Measurements from ENCODE around the gene SEMA4G.
"Not testable (repeated sequence)": the region's sequence is repeated elsewhere in the genome, so short reads cannot be mapped to it uniquely, and the experiment has no call there.

Gene SEMA4G

DNA sequence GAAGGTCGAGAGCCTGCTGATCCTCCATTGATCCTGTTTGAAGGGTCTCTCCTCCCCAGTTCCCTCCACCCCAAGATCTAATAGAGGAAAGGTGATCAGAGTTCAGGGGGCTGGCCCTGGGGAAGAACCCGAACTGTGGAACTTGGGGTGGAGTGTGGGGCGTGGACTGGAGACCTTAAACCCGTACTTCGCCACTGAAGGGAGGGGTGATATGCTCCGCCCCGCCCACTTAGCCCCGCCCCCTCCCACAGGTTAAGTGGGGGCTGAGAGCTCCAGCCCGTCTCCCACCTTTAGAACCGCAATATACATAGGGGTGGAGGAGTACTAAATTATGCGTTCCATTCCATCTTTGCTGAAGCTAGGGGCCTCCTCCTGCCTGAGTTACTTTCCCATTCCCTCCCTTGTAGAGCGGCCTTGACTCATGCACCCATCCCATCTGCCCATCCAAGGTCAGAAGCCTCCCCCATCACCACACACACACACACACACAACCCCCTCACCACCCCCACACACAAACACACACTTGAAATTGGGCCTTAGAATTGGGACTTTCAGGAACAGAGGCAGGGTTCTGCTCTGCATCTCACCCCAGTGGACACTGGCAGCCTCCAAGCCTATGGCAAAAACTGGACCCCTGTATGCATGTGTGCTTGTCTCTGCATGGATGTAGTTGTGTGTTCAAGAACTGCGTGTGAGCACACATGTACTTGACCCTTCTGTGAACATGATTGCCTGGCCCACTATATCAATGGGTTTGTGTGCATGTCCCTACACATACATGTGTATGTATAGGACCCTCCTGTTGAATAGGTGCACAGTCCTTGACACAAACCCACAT is 991 bp downstream of the SEMA4G start:
- DNase-seq (ENCODE audit: low spot score) (no peak), ATAC-seq (ENCODE audit: low read depth) (0 out of 3 replicates have a peak, but pooled peaks have one; percentile 6)
- Histone ChIP-seq H3K36me3 (ENCODE audit: low read depth) (no peaks in the 10 kb centered on the region), H3K4me1 (ENCODE audit: insufficient read depth, poor library complexity, severe bottlenecking) (peaks cover 3% of the 10 kb centered on the region), H3K9me3 (ENCODE audit: severe bottlenecking) (no peaks in the 10 kb centered on the region), H3K27me3 (ENCODE audit: insufficient read depth, poor library complexity, severe bottlenecking) (no peaks in the 10 kb centered on the region), H3K27ac (ENCODE audit: poor library complexity, severe bottlenecking) (no peak overlapping the region), H3K4me3 (ENCODE audit: severe bottlenecking) (peak overlapping the region; percentile 43)
- TF ChIP-seq, protein P1, sequence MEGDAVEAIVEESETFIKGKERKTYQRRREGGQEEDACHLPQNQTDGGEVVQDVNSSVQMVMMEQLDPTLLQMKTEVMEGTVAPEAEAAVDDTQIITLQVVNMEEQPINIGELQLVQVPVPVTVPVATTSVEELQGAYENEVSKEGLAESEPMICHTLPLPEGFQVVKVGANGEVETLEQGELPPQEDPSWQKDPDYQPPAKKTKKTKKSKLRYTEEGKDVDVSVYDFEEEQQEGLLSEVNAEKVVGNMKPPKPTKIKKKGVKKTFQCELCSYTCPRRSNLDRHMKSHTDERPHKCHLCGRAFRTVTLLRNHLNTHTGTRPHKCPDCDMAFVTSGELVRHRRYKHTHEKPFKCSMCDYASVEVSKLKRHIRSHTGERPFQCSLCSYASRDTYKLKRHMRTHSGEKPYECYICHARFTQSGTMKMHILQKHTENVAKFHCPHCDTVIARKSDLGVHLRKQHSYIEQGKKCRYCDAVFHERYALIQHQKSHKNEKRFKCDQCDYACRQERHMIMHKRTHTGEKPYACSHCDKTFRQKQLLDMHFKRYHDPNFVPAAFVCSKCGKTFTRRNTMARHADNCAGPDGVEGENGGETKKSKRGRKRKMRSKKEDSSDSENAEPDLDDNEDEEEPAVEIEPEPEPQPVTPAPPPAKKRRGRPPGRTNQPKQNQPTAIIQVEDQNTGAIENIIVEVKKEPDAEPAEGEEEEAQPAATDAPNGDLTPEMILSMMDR (IDR thresholded peaks at IDR 0.05; ENCODE audit: poor library complexity, severe bottlenecking), result no peak

DNA sequence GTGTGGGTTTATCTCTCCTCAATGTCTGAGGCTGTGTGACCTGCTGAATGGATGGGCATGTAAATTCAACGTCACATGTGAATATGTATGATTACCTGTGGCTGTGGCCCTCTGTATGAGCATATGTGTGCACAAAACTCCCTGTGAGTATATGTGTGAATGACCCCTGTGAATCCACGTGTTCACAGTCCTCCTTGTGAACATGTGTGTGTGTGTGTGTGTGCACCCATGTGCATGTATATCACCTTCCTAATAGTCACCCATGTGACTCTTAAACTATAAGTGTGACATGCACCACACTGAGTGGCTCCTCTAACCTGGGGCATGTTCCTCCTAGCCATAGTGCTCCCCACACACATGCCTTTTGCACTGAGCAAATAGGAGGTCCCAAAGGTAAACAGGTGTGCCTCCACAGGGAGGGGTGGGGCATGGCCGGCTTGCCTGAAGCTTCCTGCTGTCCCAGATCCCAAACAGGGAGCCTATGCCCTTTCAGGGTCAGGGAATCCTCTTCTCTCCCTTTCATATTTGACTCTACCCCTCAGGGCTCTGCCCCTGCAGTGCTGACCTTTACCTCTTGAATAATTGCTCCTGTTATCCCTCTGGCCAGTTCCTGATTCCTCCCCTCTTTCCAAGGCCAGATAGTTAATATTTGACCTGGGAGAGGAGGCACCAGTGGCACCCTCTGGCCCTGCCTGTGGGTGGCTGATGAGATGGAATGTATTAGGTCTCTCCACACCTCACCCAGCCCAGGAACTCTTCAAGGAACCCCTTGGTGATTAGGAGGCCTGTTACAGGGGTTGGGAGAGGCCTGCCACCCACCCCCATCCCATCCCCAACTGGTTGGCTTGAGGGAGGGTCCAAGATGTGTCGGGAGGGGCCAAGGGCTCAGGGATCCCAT is 1.9 kb downstream of the SEMA4G start:
- Histone ChIP-seq H3K9me3 (ENCODE audit: severe bottlenecking) (no peaks in the 10 kb centered on the region), H3K27me3 (ENCODE audit: insufficient read depth, poor library complexity, severe bottlenecking) (no peaks in the 10 kb centered on the region), H3K27ac (ENCODE audit: poor library complexity, severe bottlenecking) (no peak overlapping the region), H3K4me3 (ENCODE audit: severe bottlenecking) (no peak overlapping the region), H3K4me1 (ENCODE audit: insufficient read depth, poor library complexity, severe bottlenecking) (peaks cover 3% of the 10 kb centered on the region), H3K36me3 (ENCODE audit: low read depth) (no peaks in the 10 kb centered on the region)
- ATAC-seq (ENCODE audit: low read depth) (no peak), DNase-seq (ENCODE audit: low spot score) (no peak)
- TF ChIP-seq, protein P1 (IDR thresholded peaks at IDR 0.05; ENCODE audit: poor library complexity, severe bottlenecking), result no peak

DNA sequence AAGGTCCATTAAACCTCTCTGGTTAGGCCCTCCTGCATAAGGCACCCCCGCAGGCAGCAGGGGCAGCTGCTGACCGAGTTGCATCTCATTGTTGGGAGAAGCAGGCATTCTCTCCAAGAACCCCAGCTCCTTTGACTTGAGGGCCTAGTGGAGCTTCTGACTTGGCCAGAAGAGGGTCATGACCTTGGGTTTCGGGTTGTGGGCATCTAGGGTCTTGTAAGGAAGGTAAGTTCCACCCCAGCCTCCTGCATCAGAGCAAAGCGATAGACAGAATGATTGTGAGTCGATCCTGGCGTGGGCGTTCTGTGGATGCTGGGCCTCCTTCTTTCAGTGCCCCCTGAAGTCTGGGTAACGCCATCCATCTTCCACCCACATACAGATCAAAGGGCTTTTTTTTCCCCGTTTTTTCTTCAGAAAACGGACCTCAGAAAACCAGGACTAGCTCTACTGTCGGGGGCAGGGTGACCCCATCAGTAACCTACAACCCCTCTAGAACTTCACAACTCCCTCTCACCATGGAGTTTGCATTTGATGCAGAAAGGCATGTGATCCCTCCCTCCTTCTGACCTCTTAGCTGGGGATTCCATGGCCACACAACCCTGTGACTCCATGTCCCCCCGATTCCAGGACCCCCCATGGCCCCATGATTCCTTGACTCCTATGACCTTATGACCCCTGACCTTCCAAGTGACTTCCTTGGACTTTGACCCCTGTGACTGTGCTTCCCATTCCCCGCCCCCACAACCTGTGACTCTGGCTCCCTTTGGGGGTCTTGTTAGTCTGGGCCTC is 3.0 kb downstream of the SEMA4G start:
- Histone ChIP-seq H3K27ac (ENCODE audit: poor library complexity, severe bottlenecking) (no peak overlapping the region), H3K36me3 (ENCODE audit: low read depth) (no peaks in the 10 kb centered on the region), H3K27me3 (ENCODE audit: insufficient read depth, poor library complexity, severe bottlenecking) (no peaks in the 10 kb centered on the region), H3K4me3 (ENCODE audit: severe bottlenecking) (no peak overlapping the region), H3K4me1 (ENCODE audit: insufficient read depth, poor library complexity, severe bottlenecking) (peaks cover 3% of the 10 kb centered on the region), H3K9me3 (ENCODE audit: severe bottlenecking) (no peaks in the 10 kb centered on the region)
- TF ChIP-seq, protein P1 (IDR thresholded peaks at IDR 0.05; ENCODE audit: poor library complexity, severe bottlenecking), result no peak
- ATAC-seq (ENCODE audit: low read depth) (no peak), DNase-seq (ENCODE audit: low spot score) (no peak)

DNA sequence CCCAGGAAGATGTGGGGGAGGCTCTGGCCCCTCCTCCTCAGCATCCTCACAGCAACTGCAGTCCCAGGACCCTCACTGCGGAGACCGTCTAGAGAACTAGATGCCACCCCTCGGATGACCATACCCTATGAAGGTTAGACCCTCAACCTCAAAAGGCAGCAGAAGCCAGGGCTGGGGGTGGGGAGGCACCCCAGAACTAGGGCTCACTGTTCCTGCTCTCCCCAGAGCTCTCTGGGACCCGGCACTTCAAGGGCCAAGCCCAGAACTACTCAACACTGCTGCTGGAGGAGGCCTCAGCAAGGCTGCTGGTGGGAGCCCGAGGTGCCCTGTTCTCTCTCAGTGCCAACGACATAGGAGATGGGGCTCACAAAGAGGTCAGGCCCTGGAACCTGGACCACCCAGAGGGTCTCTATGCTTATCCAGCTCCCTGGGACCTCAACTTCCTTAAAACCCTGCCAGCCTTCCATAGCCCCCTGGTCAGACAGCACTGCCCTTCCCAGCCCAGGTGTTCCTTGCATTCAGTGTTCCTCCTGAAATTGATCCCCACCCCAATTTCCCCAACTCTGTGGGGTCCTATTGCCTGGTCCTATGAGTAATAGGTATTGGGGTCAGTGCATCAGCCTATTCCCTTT is 3.7 kb downstream of the SEMA4G start:
- TF ChIP-seq, protein P1 (IDR thresholded peaks at IDR 0.05; ENCODE audit: poor library complexity, severe bottlenecking), result no peak
- H3K27me3 ChIP-seq (ENCODE audit: insufficient read depth, poor library complexity, severe bottlenecking), result no peaks in the 10 kb centered on the region
- no peaks in the 10 kb centered on the region for H3K9me3 ChIP-seq (ENCODE audit: severe bottlenecking)
- no peak for ATAC-seq (ENCODE audit: low read depth)
- peaks cover 3% of the 10 kb centered on the region for H3K4me1 ChIP-seq (ENCODE audit: insufficient read depth, poor library complexity, severe bottlenecking)
- DNase-seq (ENCODE audit: low spot score), result no peak
- H3K27ac ChIP-seq (ENCODE audit: poor library complexity, severe bottlenecking), result no peak overlapping the region
- no peaks in the 10 kb centered on the region for H3K36me3 ChIP-seq (ENCODE audit: low read depth)
- no peak overlapping the region for H3K4me3 ChIP-seq (ENCODE audit: severe bottlenecking)

DNA sequence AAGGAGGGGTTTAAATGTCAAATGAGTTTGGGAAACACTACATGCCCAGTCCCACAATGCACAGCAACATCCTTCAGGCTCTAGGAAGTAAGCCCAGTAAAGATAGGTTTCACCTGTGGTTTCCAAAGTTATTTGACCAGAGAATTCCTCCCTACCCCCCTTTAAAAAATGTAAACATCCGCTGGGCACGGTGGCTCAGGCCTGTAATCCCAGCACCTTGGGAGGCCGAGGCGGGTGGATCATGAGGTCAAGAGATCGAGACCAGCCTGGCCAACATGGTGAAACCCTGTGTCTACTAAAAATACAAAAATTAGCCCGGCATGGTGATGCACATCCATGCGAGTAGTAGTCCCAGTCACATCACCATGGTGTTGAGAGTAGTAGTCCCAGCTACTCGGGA is 6.1 kb downstream of the SEMA4G start:
- ATAC-seq (ENCODE audit: low read depth), result not testable (repeated sequence)

More for the DNA sequence above, 6.1 kb downstream of the SEMA4G start:
- H3K36me3 ChIP-seq (ENCODE audit: low read depth); H3K27me3 ChIP-seq (ENCODE audit: insufficient read depth, poor library complexity, severe bottlenecking); H3K27ac ChIP-seq (ENCODE audit: poor library complexity, severe bottlenecking); H3K4me3 ChIP-seq (ENCODE audit: severe bottlenecking); H3K4me1 ChIP-seq (ENCODE audit: insufficient read depth, poor library complexity, severe bottlenecking); H3K9me3 ChIP-seq (ENCODE audit: severe bottlenecking); DNase-seq (ENCODE audit: low spot score): not testable (repeated sequence)

Data from RWPE2 (cell line).